ENCODE data around the gene ALPG.
"Not testable (repeated sequence)": the region's sequence is repeated elsewhere in the genome, so short reads cannot be mapped to it uniquely, and the experiment has no call there.

ALPG gene

GRCh38 chr2:232447638-232448303 is 41.1 kb downstream of the ALPG start:
- TF ChIP-seq, protein P1, sequence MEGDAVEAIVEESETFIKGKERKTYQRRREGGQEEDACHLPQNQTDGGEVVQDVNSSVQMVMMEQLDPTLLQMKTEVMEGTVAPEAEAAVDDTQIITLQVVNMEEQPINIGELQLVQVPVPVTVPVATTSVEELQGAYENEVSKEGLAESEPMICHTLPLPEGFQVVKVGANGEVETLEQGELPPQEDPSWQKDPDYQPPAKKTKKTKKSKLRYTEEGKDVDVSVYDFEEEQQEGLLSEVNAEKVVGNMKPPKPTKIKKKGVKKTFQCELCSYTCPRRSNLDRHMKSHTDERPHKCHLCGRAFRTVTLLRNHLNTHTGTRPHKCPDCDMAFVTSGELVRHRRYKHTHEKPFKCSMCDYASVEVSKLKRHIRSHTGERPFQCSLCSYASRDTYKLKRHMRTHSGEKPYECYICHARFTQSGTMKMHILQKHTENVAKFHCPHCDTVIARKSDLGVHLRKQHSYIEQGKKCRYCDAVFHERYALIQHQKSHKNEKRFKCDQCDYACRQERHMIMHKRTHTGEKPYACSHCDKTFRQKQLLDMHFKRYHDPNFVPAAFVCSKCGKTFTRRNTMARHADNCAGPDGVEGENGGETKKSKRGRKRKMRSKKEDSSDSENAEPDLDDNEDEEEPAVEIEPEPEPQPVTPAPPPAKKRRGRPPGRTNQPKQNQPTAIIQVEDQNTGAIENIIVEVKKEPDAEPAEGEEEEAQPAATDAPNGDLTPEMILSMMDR (IDR thresholded peaks at IDR 0.05; ENCODE audit: control insufficient read depth, insufficient read depth, low read depth, low read length, missing control alignments): no peak
- no peak for DNase-seq (ENCODE audit: low read depth)
- no peak overlapping the region for H3K4me3 ChIP-seq (ENCODE audit: control insufficient read depth, low read depth, low read length)

- TF ChIP-seq, protein P1 (IDR thresholded peaks at IDR 0.05; ENCODE audit: control insufficient read depth, insufficient read depth, low read depth, low read length, missing control alignments): no peak
- H3K4me3 ChIP-seq (ENCODE audit: control insufficient read depth, low read depth, low read length): no peak overlapping the region
- DNase-seq (ENCODE audit: low read depth): no peak
Measured at GRCh38 chr2:232448304-232448690, 41.7 kb downstream of the ALPG start.

GRCh38 chr2:232449964-232450363 is 43.3 kb downstream of the ALPG start:
- TF ChIP-seq, protein P1 (IDR thresholded peaks at IDR 0.05; ENCODE audit: control insufficient read depth, insufficient read depth, low read depth, low read length, missing control alignments): no peak
- DNase-seq (ENCODE audit: low read depth): no peak
- H3K4me3 ChIP-seq (ENCODE audit: control insufficient read depth, low read depth, low read length): no peak overlapping the region

- H3K4me3 ChIP-seq (ENCODE audit: control insufficient read depth, low read depth, low read length); DNase-seq (ENCODE audit: low read depth): not testable (repeated sequence)
Measured at GRCh38 chr2:232451645-232452044, 45.0 kb downstream of the ALPG start.

- no peak overlapping the region for H3K4me3 ChIP-seq (ENCODE audit: control insufficient read depth, low read depth, low read length)
- DNase-seq (ENCODE audit: low read depth): no peak
- TF ChIP-seq, protein P1 (IDR thresholded peaks at IDR 0.05; ENCODE audit: control insufficient read depth, insufficient read depth, low read depth, low read length, missing control alignments): no peak
Measured at GRCh38 chr2:232454630-232455029, 48.0 kb downstream of the ALPG start.

GRCh38 chr2:232455426-232456255 is 49.0 kb downstream of the ALPG start, which contains the start of gene ALPI:
Gene ALPI (plus strand): TSS chr2:232456153. CDS start chr2:232456200, 47 bp downstream.
- TF ChIP-seq, protein P1 (IDR thresholded peaks at IDR 0.05; ENCODE audit: control insufficient read depth, insufficient read depth, low read depth, low read length, missing control alignments): no peak
- DNase-seq (ENCODE audit: low read depth): no peak

More at GRCh38 chr2:232455426-232456255, 49.0 kb downstream of the ALPG start, which contains the start of gene ALPI:
- no peak within 1 kb of the TSS for H3K4me3 ChIP-seq (ENCODE audit: control insufficient read depth, low read depth, low read length)
